AG04450 (cell line): Measurements from ENCODE around the gene NVL. TPM values are rescaled to one million over a fixed set of nuclear protein-coding genes. Genes with fewer than 3 reads are reported as not detected.

Source experiments
- CTCF ChIA-PET: fragments of 300-600, 350-600 bp; formaldehyde crosslinking; extraction: SDS; loops from one replicate; lab custom pipeline; 2022; ENCODE audit warnings: antibody characterized with exemption, inconsistent platforms; lab: Charles Lee
- POLR2A ChIA-PET: fragments of 350-600 bp; formaldehyde crosslinking; extraction: SDS; loops from one replicate; lab custom pipeline; 2021; ENCODE audit warnings: antibody characterized with exemption, inconsistent platforms; lab: Yijun Ruan, JAX
- DNase-seq: peaks from one replicate; pipeline ENCODE4 v3.0.0-alpha.2; 2011; ENCODE audit warnings: low read depth, low spot score
- H3K27ac ChIP-seq: one replicate; pipeline ENCODE4 v1.5.1; 2012; ENCODE audit warnings: low read depth, low read length, control low read depth
- H3K27me3 ChIP-seq: one replicate; pipeline ENCODE4 v1.6.0; 2012; ENCODE audit warnings: low read length; ENCODE audit not compliant: control insufficient read depth, insufficient read depth
- H3K4me3 ChIP-seq: 2 replicates; pipeline ENCODE4 v1.5.1; 2011; ENCODE audit warnings: mild to moderate bottlenecking, low read depth, low read length, control low read depth
- H3K9me3 ChIP-seq: 2 replicates; pipeline ENCODE4 v1.5.1; 2012; ENCODE audit warnings: low read length; ENCODE audit not compliant: control insufficient read depth, insufficient read depth
- polyA plus RNA-seq: library from polyadenylated mRNA; depleted of rRNA; stranded (reverse); fragments of >200 nt; gene quantifications from 2 replicates; pipeline ENCODE4 v1.2.3, GENCODE V29; 2011
- TF ChIP-seq, protein P1 (sequence below): IDR thresholded peaks from 2 replicates; pipeline ENCODE4 v1.5.1; 2011; ENCODE audit warnings: low read depth, low read length, control low read depth, inconsistent platforms

NVL gene
- polyA plus RNA-seq, 1 experiment, result 18.8 TPM

DNA sequence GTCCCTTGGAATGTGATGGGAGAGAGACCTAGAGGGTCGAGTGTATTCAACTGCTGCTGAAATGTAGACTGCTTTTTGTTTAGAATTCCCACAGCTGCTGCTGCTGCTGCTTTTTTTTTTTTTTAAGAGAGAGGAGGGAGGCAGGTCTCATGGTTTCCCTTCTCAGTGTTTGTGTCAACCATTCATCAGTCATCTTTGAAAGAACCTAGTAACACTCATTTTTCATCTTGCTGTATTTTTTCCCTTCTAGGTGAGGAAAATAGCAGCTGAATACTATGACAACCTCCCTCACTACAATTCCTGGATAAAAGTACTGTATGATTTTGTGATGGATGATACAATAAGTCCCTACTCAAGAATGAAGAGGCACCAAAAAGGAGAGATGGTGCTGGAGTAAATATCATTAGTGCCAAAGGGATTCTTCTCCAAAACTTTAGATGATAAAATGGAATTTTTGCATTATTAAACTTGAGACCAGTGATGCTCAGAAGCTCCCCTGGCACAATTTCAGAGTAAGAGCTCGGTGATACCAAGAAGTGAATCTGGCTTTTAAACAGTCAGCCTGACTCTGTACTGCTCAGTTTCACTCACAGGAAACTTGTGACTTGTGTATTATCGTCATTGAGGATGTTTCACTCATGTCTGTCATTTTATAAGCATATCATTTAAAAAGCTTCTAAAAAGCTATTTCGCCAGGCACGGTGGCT lies 137.7 kb downstream of the NVL start:
- H3K27ac ChIP-seq, result no peak overlapping the region
- no peak for DNase-seq
- H3K4me3 ChIP-seq, result no peak overlapping the region
- CTCF ChIA-PET, result interaction anchor here (0.6 kb wide), 1 partner anchor 265 kb away, joined by 4 read pairs; no protein-coding TSS in a partner anchor
- POLR2A ChIA-PET, result interaction anchor here (0.6 kb wide), 1 partner anchor 29 kb away, joined by 3 read pairs; no protein-coding TSS in a partner anchor
- H3K9me3 ChIP-seq, result no peaks in the 10 kb centered on the region
- TF ChIP-seq, protein P1, sequence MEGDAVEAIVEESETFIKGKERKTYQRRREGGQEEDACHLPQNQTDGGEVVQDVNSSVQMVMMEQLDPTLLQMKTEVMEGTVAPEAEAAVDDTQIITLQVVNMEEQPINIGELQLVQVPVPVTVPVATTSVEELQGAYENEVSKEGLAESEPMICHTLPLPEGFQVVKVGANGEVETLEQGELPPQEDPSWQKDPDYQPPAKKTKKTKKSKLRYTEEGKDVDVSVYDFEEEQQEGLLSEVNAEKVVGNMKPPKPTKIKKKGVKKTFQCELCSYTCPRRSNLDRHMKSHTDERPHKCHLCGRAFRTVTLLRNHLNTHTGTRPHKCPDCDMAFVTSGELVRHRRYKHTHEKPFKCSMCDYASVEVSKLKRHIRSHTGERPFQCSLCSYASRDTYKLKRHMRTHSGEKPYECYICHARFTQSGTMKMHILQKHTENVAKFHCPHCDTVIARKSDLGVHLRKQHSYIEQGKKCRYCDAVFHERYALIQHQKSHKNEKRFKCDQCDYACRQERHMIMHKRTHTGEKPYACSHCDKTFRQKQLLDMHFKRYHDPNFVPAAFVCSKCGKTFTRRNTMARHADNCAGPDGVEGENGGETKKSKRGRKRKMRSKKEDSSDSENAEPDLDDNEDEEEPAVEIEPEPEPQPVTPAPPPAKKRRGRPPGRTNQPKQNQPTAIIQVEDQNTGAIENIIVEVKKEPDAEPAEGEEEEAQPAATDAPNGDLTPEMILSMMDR, result no peak
- no peaks in the 10 kb centered on the region for H3K27me3 ChIP-seq

- Histone ChIP-seq H3K27me3 (no peaks in the 10 kb centered on the region), H3K9me3 (no peaks in the 10 kb centered on the region), H3K4me3 (no peak overlapping the region), H3K27ac (no peak overlapping the region)
- ChIA-PET CTCF (no interaction called here), POLR2A (no interaction called here)
- TF ChIP-seq, protein P1, result no peak
- no peak for DNase-seq
Measured at GRCh38 chr1:224189561-224189960, 140.4 kb downstream of the NVL start.

DNA sequence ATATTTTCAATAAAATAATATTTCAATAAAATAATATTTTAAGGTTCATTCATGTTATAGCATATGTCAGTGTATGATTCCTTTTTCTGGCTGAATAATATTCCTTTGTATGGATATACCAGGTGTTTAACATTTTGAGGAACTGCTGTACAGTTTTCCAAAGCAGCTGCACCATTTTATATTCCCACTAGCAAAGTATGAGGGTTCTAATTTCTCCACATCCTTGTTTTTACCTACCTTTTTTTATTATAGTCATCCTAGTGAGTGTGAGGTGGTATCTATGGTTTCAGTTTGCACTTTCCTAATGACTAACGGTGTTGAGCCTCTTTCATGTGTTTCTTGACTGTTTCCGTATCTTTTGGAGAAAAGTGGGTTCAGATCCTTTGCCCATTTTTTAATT lies 141.7 kb downstream of the NVL start:
- no peak overlapping the region for H3K27ac ChIP-seq
- CTCF ChIA-PET, result no interaction called here
- H3K9me3 ChIP-seq, result no peaks in the 10 kb centered on the region
- H3K4me3 ChIP-seq, result no peak overlapping the region
- no peaks in the 10 kb centered on the region for H3K27me3 ChIP-seq
- DNase-seq, result no peak
- TF ChIP-seq, protein P1, result no peak
- POLR2A ChIA-PET, result no interaction called here

DNA sequence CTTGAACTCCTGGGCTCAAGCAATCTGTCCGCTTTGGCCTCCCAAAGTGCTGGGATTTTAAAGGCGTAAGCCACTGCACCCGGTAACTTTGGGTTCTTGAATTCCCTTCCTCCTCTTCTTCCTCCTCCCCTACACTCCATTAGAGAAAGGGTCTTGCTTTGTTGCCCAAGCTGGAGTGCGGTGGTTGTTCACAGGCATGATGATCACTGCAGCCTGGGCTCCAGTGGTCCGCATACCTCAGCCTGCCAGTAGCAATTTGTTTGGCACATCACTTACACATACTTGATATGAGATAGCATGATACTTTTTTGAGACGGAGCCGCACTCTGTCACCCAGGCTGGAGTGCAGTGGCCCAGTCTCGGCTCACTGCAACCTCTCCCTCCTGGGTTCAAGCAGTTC lies 144.8 kb downstream of the NVL start:
- TF ChIP-seq, protein P1, result no peak
- no peaks in the 10 kb centered on the region for H3K27me3 ChIP-seq
- no peak for DNase-seq
- CTCF ChIA-PET, result no interaction called here
- POLR2A ChIA-PET, result no interaction called here
- H3K4me3 ChIP-seq, result no peak overlapping the region
- no peaks in the 10 kb centered on the region for H3K9me3 ChIP-seq
- no peak overlapping the region for H3K27ac ChIP-seq

- no peak for DNase-seq
- TF ChIP-seq, protein P1, result no peak
- POLR2A ChIA-PET, result interaction anchor here (0.6 to 1.5 kb wide), 7 partner anchors 15 to 177 kb away, joined by 3 to 8 read pairs (median 4); no protein-coding TSS in a partner anchor
- Histone ChIP-seq H3K9me3 (no peaks in the 10 kb centered on the region), H3K27me3 (no peaks in the 10 kb centered on the region), H3K4me3 (peak overlapping the region; percentile 76), H3K27ac (peak overlapping the region; percentile 73)
- CTCF ChIA-PET, result interaction anchor here (1.2 kb wide), 1 partner anchor 8 kb away, joined by 3 read pairs; no protein-coding TSS in a partner anchor
Measured at GRCh38 chr1:224183591-224184312, 146.2 kb downstream of the NVL start.
